Trophoblast cell (in vitro differentiated cells and primary cell): ENCODE measurements around the gene RAB39A.
"Not testable (repeated sequence)": the region's sequence is repeated elsewhere in the genome, so short reads cannot be mapped to it uniquely, and the experiment has no call there.

ENCODE experiments used
- DNase-seq, 2 donors: peaks; one replicate each; pipeline ENCODE4 v3.0.0-alpha.2; 2016
- H2AFZ ChIP-seq: 2 replicates; pipeline ENCODE4 v1.6.1; 2013; ENCODE audit warnings: low read length, moderate library complexity, mild to moderate bottlenecking; ENCODE audit not compliant: insufficient read depth, poor library complexity
- H2AK5ac ChIP-seq: 2 replicates; pipeline ENCODE4 v1.6.1; 2013; ENCODE audit warnings: mild to moderate bottlenecking, low read length
- H2BK120ac ChIP-seq: 2 replicates; pipeline ENCODE4 v1.6.1; 2013; ENCODE audit warnings: low read length, mild to moderate bottlenecking, moderate library complexity; ENCODE audit not compliant: insufficient read depth, poor library complexity
- H2BK12ac ChIP-seq: 2 replicates; pipeline ENCODE4 v1.6.1; 2013; ENCODE audit warnings: mild to moderate bottlenecking, low read length, moderate library complexity
- H2BK5ac ChIP-seq: 2 replicates; pipeline ENCODE4 v1.6.1; 2013; ENCODE audit warnings: low read length, low read depth, moderate library complexity, mild to moderate bottlenecking; ENCODE audit not compliant: poor library complexity
- H3K14ac ChIP-seq: 2 replicates; pipeline ENCODE4 v1.6.1; 2013; ENCODE audit warnings: mild to moderate bottlenecking, low read length
- H3K18ac ChIP-seq: 2 replicates; pipeline ENCODE4 v1.6.1; 2013; ENCODE audit warnings: mild to moderate bottlenecking, low read length
- H3K23ac ChIP-seq: 2 replicates; pipeline ENCODE4 v1.6.1; 2013; ENCODE audit warnings: low read length
- H3K27ac ChIP-seq: 2 replicates; pipeline ENCODE4 v1.5.1; 2013; ENCODE audit warnings: low read depth, mild to moderate bottlenecking, inconsistent platforms, low read length, moderate library complexity
- H3K27me3 ChIP-seq: 2 replicates; pipeline ENCODE4 v1.6.1; 2013; ENCODE audit warnings: inconsistent platforms, mild to moderate bottlenecking, low read length, moderate library complexity; ENCODE audit not compliant: insufficient read depth
- H3K36me3 ChIP-seq, 2 experiments: 1 replicate in 1 of 2; 2 replicates in 1 of 2; pipeline ENCODE4 v1.6.1; 2013; ENCODE audit warnings: low read length in 2 of 2, mild to moderate bottlenecking in 2 of 2, moderate library complexity in 1 of 2; ENCODE audit not compliant: insufficient read depth in 2 of 2, control insufficient read depth in 1 of 2
- H3K4ac ChIP-seq: 2 replicates; pipeline ENCODE4 v1.6.1; 2013; ENCODE audit warnings: low read depth, mild to moderate bottlenecking, low read length, moderate library complexity
- H3K4me1 ChIP-seq, 2 experiments: 1 replicate in 1 of 2; 2 replicates in 1 of 2; pipeline ENCODE4 v1.6.1; 2013; ENCODE audit warnings: low read length in 2 of 2, mild to moderate bottlenecking in 2 of 2, moderate library complexity in 1 of 2; ENCODE audit not compliant: insufficient read depth in 2 of 2, control insufficient read depth in 1 of 2
- H3K4me2 ChIP-seq: 2 replicates; pipeline ENCODE4 v1.6.1; 2013; ENCODE audit warnings: inconsistent platforms, mild to moderate bottlenecking, low read length, moderate library complexity
- H3K4me3 ChIP-seq: 2 replicates; pipeline ENCODE4 v1.5.1; 2013; ENCODE audit warnings: mild to moderate bottlenecking, low read depth, low read length, inconsistent platforms
- H3K79me1 ChIP-seq: one replicate; pipeline ENCODE4 v1.6.1; 2013; ENCODE audit warnings: low read length
- H3K79me2 ChIP-seq: 2 replicates; pipeline ENCODE4 v1.6.1; 2013; ENCODE audit warnings: low read length, mild to moderate bottlenecking; ENCODE audit not compliant: control insufficient read depth, insufficient read depth, poor library complexity
- H3K9ac ChIP-seq: 2 replicates; pipeline ENCODE4 v1.6.1; 2013; ENCODE audit warnings: mild to moderate bottlenecking, low read length
- H3K9me3 ChIP-seq: 2 replicates; pipeline ENCODE4 v1.6.1; 2013; ENCODE audit warnings: low read depth, mild to moderate bottlenecking, control low read depth, inconsistent platforms, low read length; ENCODE audit not compliant: insufficient read depth
- H4K12ac ChIP-seq: 2 replicates; pipeline ENCODE4 v1.6.1; 2013; ENCODE audit warnings: low read depth, mild to moderate bottlenecking, low read length, moderate library complexity
- H4K8ac ChIP-seq: 2 replicates; pipeline ENCODE4 v1.6.1; 2013; ENCODE audit warnings: low read depth, mild to moderate bottlenecking, low read length, moderate library complexity
- H4K91ac ChIP-seq: one replicate; pipeline ENCODE4 v1.6.1; 2013; ENCODE audit warnings: low read depth, mild to moderate bottlenecking, low read length, moderate library complexity
- WGBS: extraction: QIAGEN DNeasy Blood & Tissue Kit; methylation state at CpG from one replicate; pipeline ENCODE4 v1.1.7; 2013; ENCODE audit warnings: missing lambda C conversion rate; ENCODE audit not compliant: insufficient read length, insufficient coverage; ENCODE audit errors: extremely low coverage; 5-methylcytosine and 5-hydroxymethylcytosine counted together

The RAB39A gene

GRCh38 chr11:107908211-107908610, 20.0 kb upstream of the RAB39A start:
- peak; percentile 15 to 32 for DNase-seq
- no peaks in the 10 kb centered on the region for H3K9me3 ChIP-seq
- no peaks in the 10 kb centered on the region for H3K36me3 ChIP-seq
- H4K12ac ChIP-seq: no peak overlapping the region
- H3K4ac ChIP-seq: no peak overlapping the region
- H3K79me2 ChIP-seq: no peaks in the 10 kb centered on the region
- no peak overlapping the region for H3K4me2 ChIP-seq
- no peaks in the 10 kb centered on the region for H3K27me3 ChIP-seq
- no peak overlapping the region for H4K8ac ChIP-seq
- no peak overlapping the region for H3K9ac ChIP-seq
- no CpG with 5 or more reads among the region's 23 CpGs for WGBS
- no peaks in the 10 kb centered on the region for H3K4me1 ChIP-seq
- no peak overlapping the region for H3K27ac ChIP-seq
- H4K91ac ChIP-seq: no peak overlapping the region
- H2AFZ ChIP-seq: no peak overlapping the region
- no peak overlapping the region for H2BK120ac ChIP-seq
- H3K23ac ChIP-seq: no peak overlapping the region
- no peak overlapping the region for H2AK5ac ChIP-seq
- H3K4me3 ChIP-seq: no peak overlapping the region
- no peak overlapping the region for H3K18ac ChIP-seq
- H2BK5ac ChIP-seq: no peak overlapping the region
- no peaks in the 10 kb centered on the region for H3K79me1 ChIP-seq
- no peak overlapping the region for H2BK12ac ChIP-seq
- H3K14ac ChIP-seq: no peak overlapping the region

GRCh38 chr11:107912415-107912814, 15.8 kb upstream of the RAB39A start:
- H3K14ac ChIP-seq, H3K18ac ChIP-seq, H4K8ac ChIP-seq, H3K36me3 ChIP-seq, H3K4me1 ChIP-seq, DNase-seq, H3K4me3 ChIP-seq, H4K91ac ChIP-seq, H3K9me3 ChIP-seq, H3K27ac ChIP-seq, H3K79me1 ChIP-seq, H2AK5ac ChIP-seq, H2AFZ ChIP-seq, H3K23ac ChIP-seq, H2BK5ac ChIP-seq, H3K4me2 ChIP-seq, H3K27me3 ChIP-seq, H2BK12ac ChIP-seq, H4K12ac ChIP-seq, H3K79me2 ChIP-seq, H3K9ac ChIP-seq, H2BK120ac ChIP-seq, H3K4ac ChIP-seq: not testable (repeated sequence)
- no CpG with 5 or more reads among the region's 38 CpGs for WGBS

- no peak overlapping the region for H4K91ac ChIP-seq
- WGBS: no CpG with 5 or more reads among the region's 5 CpGs
Observed at GRCh38 chr11:107915229-107915628, 13.0 kb upstream of the RAB39A start.

GRCh38 chr11:107916671-107917241, 11.5 kb upstream of the RAB39A start:
- Histone ChIP-seq H3K27ac (no peak overlapping the region), H3K4me1 (no peaks in the 10 kb centered on the region), H2BK5ac (no peak overlapping the region), H3K9ac (no peak overlapping the region), H3K4me2 (no peak overlapping the region), H3K18ac (no peak overlapping the region), H2AFZ (no peak overlapping the region), H3K4ac (no peak overlapping the region), H3K79me2 (no peaks in the 10 kb centered on the region), H2AK5ac (no peak overlapping the region), H3K79me1 (no peaks in the 10 kb centered on the region), H4K12ac (no peak overlapping the region), H3K14ac (no peak overlapping the region), H4K8ac (no peak overlapping the region), H3K4me3 (no peak overlapping the region), H2BK12ac (no peak overlapping the region), H3K36me3 (no peaks in the 10 kb centered on the region), H4K91ac (no peak overlapping the region), H3K23ac (no peak overlapping the region), H3K9me3 (no peaks in the 10 kb centered on the region), H2BK120ac (no peak overlapping the region), H3K27me3 (no peaks in the 10 kb centered on the region)
- WGBS: no CpG with 5 or more reads among the region's 13 CpGs
- DNase-seq: peak in 1 of 2 donors; percentile 50

More at GRCh38 chr11:107915229-107915628, 13.0 kb upstream of the RAB39A start:
- Histone ChIP-seq H4K12ac (no peak overlapping the region), H2AK5ac (no peak overlapping the region), H3K4me3 (no peak overlapping the region), H2BK120ac (no peak overlapping the region), H3K9me3 (no peaks in the 10 kb centered on the region), H3K4me1 (no peaks in the 10 kb centered on the region), H4K8ac (no peak overlapping the region), H3K14ac (no peak overlapping the region), H2BK5ac (no peak overlapping the region), H3K79me1 (no peaks in the 10 kb centered on the region), H2AFZ (no peak overlapping the region), H3K4ac (no peak overlapping the region), H2BK12ac (no peak overlapping the region), H3K27ac (no peak overlapping the region), H3K23ac (no peak overlapping the region), H3K36me3 (no peaks in the 10 kb centered on the region), H3K79me2 (no peaks in the 10 kb centered on the region), H3K9ac (no peak overlapping the region), H3K4me2 (no peak overlapping the region), H3K27me3 (no peaks in the 10 kb centered on the region), H3K18ac (no peak overlapping the region)
- DNase-seq: no peak
